Psoas muscle (tissue), 8 donors: ENCODE results near the gene OR10G7. TPM values are rescaled to one million over a fixed set of nuclear protein-coding genes. Genes with fewer than 3 reads are reported as not detected.

Experiments used
- ATAC-seq, 4 donors: fragments of 200-7000 bp; cut with Tn5 transposase; one replicate each; pipeline ENCODE4 v1.9.1; 2020; ENCODE audit warnings: moderate library complexity in 3 of 4, mild to moderate bottlenecking in 2 of 4
- DNase-seq, 2 donors: peaks; one replicate each; pipeline ENCODE4 v3.0.0-alpha.2; 2020
- H3K27ac ChIP-seq: fragments of 200-600 bp; one replicate; pipeline ENCODE4 v1.8.0; 2022
- H3K27me3 ChIP-seq, 3 donors: fragments of 200-600 bp in 1 of 3; one replicate each; pipeline versions ENCODE4 v1.6.1 to v1.8.0; 2013 to 2022; ENCODE audit warnings: low read length in 2 of 3, mild to moderate bottlenecking in 2 of 3, moderate library complexity in 1 of 3; ENCODE audit not compliant: insufficient read depth in 3 of 3
- H3K36me3 ChIP-seq, 2 donors: fragments of 200-600 bp in 1 of 2; one replicate each; pipeline versions ENCODE4 v1.6.1 to v1.8.0; 2013 to 2022; ENCODE audit warnings: low read depth in 1 of 2, mild to moderate bottlenecking in 1 of 2, moderate library complexity in 1 of 2; ENCODE audit not compliant: insufficient read depth in 1 of 2
- H3K4me1 ChIP-seq: fragments of 200-600 bp; one replicate; pipeline ENCODE4 v1.8.0; 2022
- H3K4me3 ChIP-seq: fragments of 200-600 bp; one replicate; pipeline ENCODE4 v1.8.0; 2022; ENCODE audit warnings: mild to moderate bottlenecking
- H3K9me3 ChIP-seq: fragments of 200-600 bp; one replicate; pipeline ENCODE4 v1.8.0; 2022
- WGBS, 3 donors: extraction: QIAGEN DNeasy Blood & Tissue Kit; methylation state at CpG; one replicate each; pipeline versions ENCODE4 v1.1.6 to v1.1.7; 2013; 5-methylcytosine and 5-hydroxymethylcytosine counted together
- intact Hi-C, 2 donors: fragments of 100-400 bp; cut with DNase I; formaldehyde crosslinking; loops; one replicate each; pipeline versions ENCODE4 v1.11.0 to v1.14.2; 2022
- polyA plus RNA-seq, 3 donors: library from polyadenylated mRNA; stranded (reverse); fragments of 200-250 nt; gene quantifications; one replicate each; pipeline ENCODE4 v1.2.3, GENCODE V29; 2013
- total RNA-seq, 4 donors: library from RNA; stranded (reverse); fragmentation: NEBNext Ultra II Directional in 2 of 4; extraction: Animal tissue kit (Norgen Biotek cat#: 25700) in 2 of 4; gene quantifications; one replicate each; pipeline versions ENCODE4 v1.2.1 to v1.2.4, GENCODE V29; 2021 to 2023
- TF ChIP-seq, protein P1 (sequence below): fragments of 200-600 bp; IDR thresholded peaks from one replicate; pipeline ENCODE4 v1.8.0; 2022; ENCODE audit warnings: antibody characterized with exemption
- donor health status: healthy with polysubstance abuse.
- donor health status: DM: no; HTN: no; CAD: no; lungs with moderate emphysema.
- donor health status: Bipolar disorder and iron deficiency.
- donor health status: healthy.
- donor health status: DM: yes; HTN: yes; CAD: no.
- donor health status: DM: no; HTN: no; CAD: no.
- donor health status: DM: no; HTN: no; CAD: no.
- donor health status: DM: yes; HTN: yes; CAD: no.

The OR10G7 gene
- total and polyA plus RNA-seq, 7 donors, result not detected

DNA sequence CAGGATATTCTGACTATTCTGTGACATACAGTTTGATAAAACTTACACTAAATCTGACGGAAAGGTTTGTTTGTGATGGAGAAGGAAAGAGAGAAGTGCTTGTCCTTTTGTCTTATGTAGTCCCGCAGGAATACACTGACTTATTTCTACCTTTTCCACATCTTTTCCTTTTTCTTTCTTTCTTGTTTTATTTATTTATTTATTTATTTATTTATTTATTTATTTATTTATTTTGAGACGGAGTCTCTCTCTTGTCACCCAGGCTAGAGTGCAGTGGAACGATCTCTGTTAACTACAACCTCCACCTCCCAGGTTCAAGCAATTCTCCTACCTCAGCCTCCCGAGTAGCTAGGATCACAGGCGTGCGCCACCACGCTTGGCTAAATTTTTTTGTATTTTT is 31.0 kb upstream of the OR10G7 start:
- TF ChIP-seq, protein P1, sequence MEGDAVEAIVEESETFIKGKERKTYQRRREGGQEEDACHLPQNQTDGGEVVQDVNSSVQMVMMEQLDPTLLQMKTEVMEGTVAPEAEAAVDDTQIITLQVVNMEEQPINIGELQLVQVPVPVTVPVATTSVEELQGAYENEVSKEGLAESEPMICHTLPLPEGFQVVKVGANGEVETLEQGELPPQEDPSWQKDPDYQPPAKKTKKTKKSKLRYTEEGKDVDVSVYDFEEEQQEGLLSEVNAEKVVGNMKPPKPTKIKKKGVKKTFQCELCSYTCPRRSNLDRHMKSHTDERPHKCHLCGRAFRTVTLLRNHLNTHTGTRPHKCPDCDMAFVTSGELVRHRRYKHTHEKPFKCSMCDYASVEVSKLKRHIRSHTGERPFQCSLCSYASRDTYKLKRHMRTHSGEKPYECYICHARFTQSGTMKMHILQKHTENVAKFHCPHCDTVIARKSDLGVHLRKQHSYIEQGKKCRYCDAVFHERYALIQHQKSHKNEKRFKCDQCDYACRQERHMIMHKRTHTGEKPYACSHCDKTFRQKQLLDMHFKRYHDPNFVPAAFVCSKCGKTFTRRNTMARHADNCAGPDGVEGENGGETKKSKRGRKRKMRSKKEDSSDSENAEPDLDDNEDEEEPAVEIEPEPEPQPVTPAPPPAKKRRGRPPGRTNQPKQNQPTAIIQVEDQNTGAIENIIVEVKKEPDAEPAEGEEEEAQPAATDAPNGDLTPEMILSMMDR, result no peak
- no peaks in the 10 kb centered on the region for H3K4me1 ChIP-seq
- no peaks in the 10 kb centered on the region for H3K36me3 ChIP-seq
- H3K27ac ChIP-seq, result no peak overlapping the region
- DNase-seq (no peak), ATAC-seq (no peak)
- WGBS, 3 donors, result 91 to 94% (median 92%) methylated on average over 8 of the region's 8 CpGs
- no peaks in the 10 kb centered on the region for H3K9me3 ChIP-seq
- H3K4me3 ChIP-seq, result no peak overlapping the region
- peaks cover 0 to 36% (median 0%) of the 10 kb centered on the region in 3 donors for H3K27me3 ChIP-seq
- intact Hi-C loops, result loop anchor here (5.0 to 10.0 kb wide), 2 partner anchors 120 to 513 kb away; no protein-coding TSS in a partner anchor

DNA sequence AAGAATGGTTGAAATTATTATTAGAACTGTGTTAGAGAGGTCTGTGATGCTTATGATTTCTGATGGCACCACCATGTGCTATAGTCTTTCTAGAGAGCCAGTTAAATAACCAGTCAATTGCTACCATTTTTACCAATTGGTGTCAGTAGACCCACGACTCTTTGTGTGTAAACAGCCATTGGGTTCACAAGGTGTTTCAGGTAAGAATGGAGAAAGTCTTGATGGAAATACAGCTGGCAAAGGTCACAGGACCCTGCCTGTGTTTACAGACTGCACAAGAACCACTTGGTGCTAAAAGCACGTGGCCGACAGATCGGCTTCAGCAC is 30.5 kb upstream of the OR10G7 start:
- H3K27me3 ChIP-seq, result peaks cover 0 to 34% (median 0%) of the 10 kb centered on the region in 3 donors
- no peak overlapping the region for H3K4me3 ChIP-seq
- no peaks in the 10 kb centered on the region for H3K36me3 ChIP-seq
- H3K4me1 ChIP-seq, result no peaks in the 10 kb centered on the region
- WGBS, 3 donors, result 73 to 88% (median 78%) methylated on average over 4 of the region's 4 CpGs
- DNase-seq, result no peak
- H3K9me3 ChIP-seq, result no peaks in the 10 kb centered on the region
- no peak for ATAC-seq
- no peak overlapping the region for H3K27ac ChIP-seq
- TF ChIP-seq, protein P1, result no peak
- intact Hi-C loops, result loop anchor here (5.0 to 10.0 kb wide), 2 partner anchors 121 to 513 kb away; no protein-coding TSS in a partner anchor

GRCh38 chr11:124070915-124071622 is 29.9 kb upstream of the OR10G7 start:
- TF ChIP-seq, protein P1, result peak; percentile 74
- peaks cover 0 to 32% (median 0%) of the 10 kb centered on the region in 3 donors for H3K27me3 ChIP-seq
- H3K4me3 ChIP-seq, result no peak overlapping the region
- no peaks in the 10 kb centered on the region for H3K4me1 ChIP-seq
- DNase-seq (peak; percentile 50 to 73), ATAC-seq (peak in 2 of 4 donors; percentile 40 to 61)
- H3K9me3 ChIP-seq, result no peaks in the 10 kb centered on the region
- H3K36me3 ChIP-seq, result no peaks in the 10 kb centered on the region
- intact Hi-C loops, result loop anchor here (5.0 to 10.0 kb wide), 2 partner anchors 121 to 514 kb away; no protein-coding TSS in a partner anchor
- 6 to 13% (median 12%) methylated on average over 8 of the region's 8 CpGs for WGBS, 3 donors
- no peak overlapping the region for H3K27ac ChIP-seq

DNA sequence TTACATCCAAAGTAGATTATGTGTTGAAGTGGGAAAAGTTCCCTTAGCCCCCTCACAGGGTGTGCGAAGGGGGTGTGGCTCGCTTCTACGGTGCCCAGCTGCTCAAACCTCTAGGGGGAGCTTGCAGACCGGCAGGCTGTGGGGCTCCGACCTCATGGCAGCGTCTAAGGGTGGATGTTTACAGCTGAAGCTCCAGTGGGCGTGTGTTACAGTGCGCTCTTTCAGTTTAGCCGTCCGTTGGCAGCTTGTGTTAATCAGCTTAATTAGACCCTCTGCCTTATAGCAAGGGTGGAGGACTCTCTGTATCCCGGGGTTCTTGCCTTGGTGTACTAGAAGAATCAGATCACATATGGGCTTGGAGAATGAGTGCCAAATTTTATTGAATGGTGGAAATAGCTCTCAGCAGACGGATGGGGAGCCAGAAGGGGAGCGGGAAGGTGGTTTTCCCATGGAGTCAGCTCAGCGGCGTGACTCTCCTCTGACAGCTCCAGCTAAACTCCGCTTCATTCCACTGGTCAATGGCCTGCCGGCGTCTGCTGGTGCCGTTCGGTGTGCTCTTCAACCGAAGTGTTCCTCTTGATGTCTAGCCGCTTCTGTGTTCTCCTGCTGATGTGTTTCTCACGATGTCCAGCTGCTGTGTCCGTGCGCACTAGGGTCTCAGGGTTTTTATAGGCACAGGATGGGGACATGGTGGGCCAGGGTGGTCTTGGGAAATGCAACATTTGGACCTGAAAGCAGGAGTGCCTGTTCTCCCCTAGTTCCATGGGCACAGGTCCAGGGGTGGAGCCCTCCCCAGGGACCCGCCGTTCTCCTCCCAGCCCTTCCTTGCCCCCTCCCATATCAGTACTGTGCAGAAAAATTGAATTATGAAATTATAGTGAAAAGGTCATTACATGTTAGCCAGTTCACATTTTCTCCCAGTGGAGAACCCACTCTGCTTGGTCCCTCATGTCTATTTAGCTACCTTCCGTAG is 28.6 kb upstream of the OR10G7 start:
- peaks cover 0 to 25% (median 0%) of the 10 kb centered on the region in 3 donors for H3K27me3 ChIP-seq
- no peaks in the 10 kb centered on the region for H3K36me3 ChIP-seq
- H3K4me1 ChIP-seq, result no peaks in the 10 kb centered on the region
- no peak overlapping the region for H3K27ac ChIP-seq
- ATAC-seq (peak in 1 of 4 donors; percentile 51), DNase-seq (peak in 1 of 2 donors; percentile 17)
- 31 to 40% (median 32%) methylated on average over 28 of the region's 28 CpGs for WGBS, 3 donors
- no peaks in the 10 kb centered on the region for H3K9me3 ChIP-seq
- H3K4me3 ChIP-seq, result no peak overlapping the region
- intact Hi-C loops, result loop anchor here (5.0 to 10.0 kb wide), 2 partner anchors 123 to 515 kb away; no protein-coding TSS in a partner anchor
- TF ChIP-seq, protein P1, result peak; percentile 19
